ENCODE data around the gene FBXW11.

The FBXW11 gene

GRCh38 chr5:171816666-171817065 lies 189.8 kb downstream of the FBXW11 start:
- H3K27ac ChIP-seq (ENCODE audit: low read length), result no peak overlapping the region
- no peaks in the 10 kb centered on the region for H3K4me1 ChIP-seq (ENCODE audit: low read length)
- no peak overlapping the region for H2AFZ ChIP-seq (ENCODE audit: low read depth, low read length)
- H3K27me3 ChIP-seq (ENCODE audit: low read depth, low read length), result no peaks in the 10 kb centered on the region
- no peak overlapping the region for H3K9ac ChIP-seq (ENCODE audit: low read length)
- H3K36me3 ChIP-seq (replicated peaks; ENCODE audit: low read depth, low read length), result no peaks in the 10 kb centered on the region
- H3K4me3 ChIP-seq (ENCODE audit: low read length), result no peak overlapping the region
- H3K79me2 ChIP-seq (ENCODE audit: low read length), result no peaks in the 10 kb centered on the region
- no peaks in the 10 kb centered on the region for H3K9me3 ChIP-seq (ENCODE audit: insufficient read depth, low read length)
- H3K4me2 ChIP-seq (ENCODE audit: low read length), result no peak overlapping the region
- no peak for TF ChIP-seq CTCF (IDR thresholded peaks at IDR 0.05; ENCODE audit: low read depth, low read length)
- no peak for TF ChIP-seq EZH2phosphoT487 (IDR thresholded peaks at IDR 0.05; ENCODE audit: low read depth)
- H4K20me1 ChIP-seq (ENCODE audit: insufficient read depth, low read length), result no peaks in the 10 kb centered on the region

- H3K4me2 ChIP-seq (ENCODE audit: low read length), result no peak overlapping the region
- H2AFZ ChIP-seq (ENCODE audit: low read depth, low read length), result no peak overlapping the region
- no peak overlapping the region for H3K27ac ChIP-seq (ENCODE audit: low read length)
- no peaks in the 10 kb centered on the region for H4K20me1 ChIP-seq (ENCODE audit: insufficient read depth, low read length)
- H3K79me2 ChIP-seq (ENCODE audit: low read length), result no peaks in the 10 kb centered on the region
- H3K4me3 ChIP-seq (ENCODE audit: low read length), result no peak overlapping the region
- H3K9ac ChIP-seq (ENCODE audit: low read length), result no peak overlapping the region
- TF ChIP-seq EZH2phosphoT487 (IDR thresholded peaks at IDR 0.05; ENCODE audit: low read depth), result no peak
- H3K36me3 ChIP-seq (replicated peaks; ENCODE audit: low read depth, low read length), result no peaks in the 10 kb centered on the region
- no peaks in the 10 kb centered on the region for H3K4me1 ChIP-seq (ENCODE audit: low read length)
- H3K9me3 ChIP-seq (ENCODE audit: insufficient read depth, low read length), result no peaks in the 10 kb centered on the region
- H3K27me3 ChIP-seq (ENCODE audit: low read depth, low read length), result no peaks in the 10 kb centered on the region
These were observed 192.5 kb downstream of the FBXW11 start for GRCh38 chr5:171813813-171814490.

GRCh38 chr5:171813270-171813669 lies 193.2 kb downstream of the FBXW11 start:
- TF ChIP-seq CTCF (IDR thresholded peaks at IDR 0.05; ENCODE audit: low read depth, low read length), result no peak
- TF ChIP-seq EZH2phosphoT487 (IDR thresholded peaks at IDR 0.05; ENCODE audit: low read depth), result no peak
- no peak overlapping the region for H2AFZ ChIP-seq (ENCODE audit: low read depth, low read length)
- no peak overlapping the region for H3K4me2 ChIP-seq (ENCODE audit: low read length)
- no peaks in the 10 kb centered on the region for H3K27me3 ChIP-seq (ENCODE audit: low read depth, low read length)
- H3K9me3 ChIP-seq (ENCODE audit: insufficient read depth, low read length), result no peaks in the 10 kb centered on the region
- no peak overlapping the region for H3K27ac ChIP-seq (ENCODE audit: low read length)
- no peaks in the 10 kb centered on the region for H3K36me3 ChIP-seq (replicated peaks; ENCODE audit: low read depth, low read length)
- no peaks in the 10 kb centered on the region for H3K79me2 ChIP-seq (ENCODE audit: low read length)
- H3K4me3 ChIP-seq (ENCODE audit: low read length), result no peak overlapping the region
- H4K20me1 ChIP-seq (ENCODE audit: insufficient read depth, low read length), result no peaks in the 10 kb centered on the region
- H3K9ac ChIP-seq (ENCODE audit: low read length), result no peak overlapping the region
- no peaks in the 10 kb centered on the region for H3K4me1 ChIP-seq (ENCODE audit: low read length)

All from OCI-LY3 (cell line).